Fibroblast of the aortic adventitia (primary cell): Measurements from ENCODE around the gene PCCA. TPM values are rescaled to one million over a fixed set of nuclear protein-coding genes. Genes with fewer than 3 reads are reported as not detected.

Source experiments
- DNase-seq: peaks from one replicate; pipeline ENCODE4 v3.0.0-alpha.2; 2010; ENCODE audit warnings: low read depth
- H3K4me3 ChIP-seq: 2 replicates; pipeline ENCODE4 v1.5.1; 2011; ENCODE audit warnings: low read depth, mild to moderate bottlenecking, control low read depth, low read length, moderate library complexity
- CTCF ChIP-seq: IDR thresholded peaks from 2 replicates; pipeline ENCODE4 v1.5.1; 2011; ENCODE audit warnings: mild to moderate bottlenecking, low read length, control low read depth, inconsistent platforms; ENCODE audit not compliant: insufficient read depth
- total RNA-seq: library from RNA; depleted of rRNA; stranded (reverse); fragments of >200 nt; gene quantifications from 2 replicates; pipeline ENCODE4 v1.2.3, GENCODE V29; 2012; ENCODE audit warnings: low replicate concordance

Gene PCCA
- total RNA-seq, 1 donor = 23.8 TPM

GRCh38 chr13:100128373-100128772 is 39.5 kb downstream of the PCCA start:
- no peak for TF ChIP-seq CTCF
- H3K4me3 ChIP-seq = no peak overlapping the region
- DNase-seq = peak; percentile 6

GRCh38 chr13:100128838-100129237 is 39.9 kb downstream of the PCCA start:
- no peak for DNase-seq
- no peak overlapping the region for H3K4me3 ChIP-seq
- no peak for TF ChIP-seq CTCF

- no peak for TF ChIP-seq CTCF
- no peak overlapping the region for H3K4me3 ChIP-seq
- DNase-seq = no peak
These were observed 40.7 kb downstream of the PCCA start for GRCh38 chr13:100129605-100130004.

- no peak overlapping the region for H3K4me3 ChIP-seq
- peak; percentile 18 for DNase-seq
- no peak for TF ChIP-seq CTCF
These were observed 41.2 kb downstream of the PCCA start for GRCh38 chr13:100130092-100130491.

GRCh38 chr13:100130930-100131511 is 42.1 kb downstream of the PCCA start:
- DNase-seq = peak; percentile 36
- TF ChIP-seq CTCF = no peak
- H3K4me3 ChIP-seq = no peak overlapping the region

GRCh38 chr13:100131863-100132574 is 43.1 kb downstream of the PCCA start:
- peak; percentile 57 for DNase-seq

More at GRCh38 chr13:100131863-100132574, 43.1 kb downstream of the PCCA start:
- no peak overlapping the region for H3K4me3 ChIP-seq
- no peak for TF ChIP-seq CTCF
